ENCODE measurements around the gene IMPG1.

IMPG1 gene

GRCh38 chr6:76057469-76057868, 15.0 kb downstream of the IMPG1 start:
- no peak for DNase-seq (ENCODE audit: low read depth in 1 of 2, low spot score in 1 of 2)
- Histone ChIP-seq H3K27ac (replicated peaks) (no peak overlapping the region), H3K27me3 (ENCODE audit: insufficient read depth, poor library complexity, severe bottlenecking) (no peaks in the 10 kb centered on the region), H3K4me3 (replicated peaks; ENCODE audit: insufficient read depth, low read length) (no peak overlapping the region)
- no peak for TF ChIP-seq GABPA (IDR thresholded peaks at IDR 0.05; ENCODE audit: low read depth)
- TF ChIP-seq, protein P1, sequence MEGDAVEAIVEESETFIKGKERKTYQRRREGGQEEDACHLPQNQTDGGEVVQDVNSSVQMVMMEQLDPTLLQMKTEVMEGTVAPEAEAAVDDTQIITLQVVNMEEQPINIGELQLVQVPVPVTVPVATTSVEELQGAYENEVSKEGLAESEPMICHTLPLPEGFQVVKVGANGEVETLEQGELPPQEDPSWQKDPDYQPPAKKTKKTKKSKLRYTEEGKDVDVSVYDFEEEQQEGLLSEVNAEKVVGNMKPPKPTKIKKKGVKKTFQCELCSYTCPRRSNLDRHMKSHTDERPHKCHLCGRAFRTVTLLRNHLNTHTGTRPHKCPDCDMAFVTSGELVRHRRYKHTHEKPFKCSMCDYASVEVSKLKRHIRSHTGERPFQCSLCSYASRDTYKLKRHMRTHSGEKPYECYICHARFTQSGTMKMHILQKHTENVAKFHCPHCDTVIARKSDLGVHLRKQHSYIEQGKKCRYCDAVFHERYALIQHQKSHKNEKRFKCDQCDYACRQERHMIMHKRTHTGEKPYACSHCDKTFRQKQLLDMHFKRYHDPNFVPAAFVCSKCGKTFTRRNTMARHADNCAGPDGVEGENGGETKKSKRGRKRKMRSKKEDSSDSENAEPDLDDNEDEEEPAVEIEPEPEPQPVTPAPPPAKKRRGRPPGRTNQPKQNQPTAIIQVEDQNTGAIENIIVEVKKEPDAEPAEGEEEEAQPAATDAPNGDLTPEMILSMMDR (IDR thresholded peaks at IDR 0.05; ENCODE audit: insufficient read depth, low read length) = no peak
- TF ChIP-seq POLR2AphosphoS5 (IDR thresholded peaks at IDR 0.05; ENCODE audit: low read depth) = no peak
- TF ChIP-seq, protein P2, sequence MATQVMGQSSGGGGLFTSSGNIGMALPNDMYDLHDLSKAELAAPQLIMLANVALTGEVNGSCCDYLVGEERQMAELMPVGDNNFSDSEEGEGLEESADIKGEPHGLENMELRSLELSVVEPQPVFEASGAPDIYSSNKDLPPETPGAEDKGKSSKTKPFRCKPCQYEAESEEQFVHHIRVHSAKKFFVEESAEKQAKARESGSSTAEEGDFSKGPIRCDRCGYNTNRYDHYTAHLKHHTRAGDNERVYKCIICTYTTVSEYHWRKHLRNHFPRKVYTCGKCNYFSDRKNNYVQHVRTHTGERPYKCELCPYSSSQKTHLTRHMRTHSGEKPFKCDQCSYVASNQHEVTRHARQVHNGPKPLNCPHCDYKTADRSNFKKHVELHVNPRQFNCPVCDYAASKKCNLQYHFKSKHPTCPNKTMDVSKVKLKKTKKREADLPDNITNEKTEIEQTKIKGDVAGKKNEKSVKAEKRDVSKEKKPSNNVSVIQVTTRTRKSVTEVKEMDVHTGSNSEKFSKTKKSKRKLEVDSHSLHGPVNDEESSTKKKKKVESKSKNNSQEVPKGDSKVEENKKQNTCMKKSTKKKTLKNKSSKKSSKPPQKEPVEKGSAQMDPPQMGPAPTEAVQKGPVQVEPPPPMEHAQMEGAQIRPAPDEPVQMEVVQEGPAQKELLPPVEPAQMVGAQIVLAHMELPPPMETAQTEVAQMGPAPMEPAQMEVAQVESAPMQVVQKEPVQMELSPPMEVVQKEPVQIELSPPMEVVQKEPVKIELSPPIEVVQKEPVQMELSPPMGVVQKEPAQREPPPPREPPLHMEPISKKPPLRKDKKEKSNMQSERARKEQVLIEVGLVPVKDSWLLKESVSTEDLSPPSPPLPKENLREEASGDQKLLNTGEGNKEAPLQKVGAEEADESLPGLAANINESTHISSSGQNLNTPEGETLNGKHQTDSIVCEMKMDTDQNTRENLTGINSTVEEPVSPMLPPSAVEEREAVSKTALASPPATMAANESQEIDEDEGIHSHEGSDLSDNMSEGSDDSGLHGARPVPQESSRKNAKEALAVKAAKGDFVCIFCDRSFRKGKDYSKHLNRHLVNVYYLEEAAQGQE (IDR thresholded peaks at IDR 0.05; ENCODE audit: insufficient replicate concordance, low read depth) = no peak

- no peaks in the 10 kb centered on the region for H3K27me3 ChIP-seq (ENCODE audit: insufficient read depth, poor library complexity, severe bottlenecking)
- TF ChIP-seq, protein P1 (IDR thresholded peaks at IDR 0.05; ENCODE audit: insufficient read depth, low read length) = no peak
- TF ChIP-seq SPI1 (IDR thresholded peaks at IDR 0.05; ENCODE audit: borderline replicate concordance, low read depth) (no peak), POLR2AphosphoS5 (IDR thresholded peaks at IDR 0.05; ENCODE audit: low read depth) (no peak), GABPA (IDR thresholded peaks at IDR 0.05; ENCODE audit: low read depth) (no peak)
- TF ChIP-seq, protein P2 (IDR thresholded peaks at IDR 0.05; ENCODE audit: insufficient replicate concordance, low read depth) = no peak
- no peak for DNase-seq (ENCODE audit: low read depth in 1 of 2, low spot score in 1 of 2)
- no peak overlapping the region for H3K27ac ChIP-seq (replicated peaks)
- no peak overlapping the region for H3K4me3 ChIP-seq (replicated peaks; ENCODE audit: insufficient read depth, low read length)
Observed at GRCh38 chr6:76052314-76052713, 20.1 kb downstream of the IMPG1 start.

- no peak for DNase-seq (ENCODE audit: low read depth in 1 of 2, low spot score in 1 of 2)
- TF ChIP-seq SPI1 (IDR thresholded peaks at IDR 0.05; ENCODE audit: borderline replicate concordance, low read depth) = no peak
- no peak for TF ChIP-seq GABPA (IDR thresholded peaks at IDR 0.05; ENCODE audit: low read depth)
- TF ChIP-seq, protein P1 (IDR thresholded peaks at IDR 0.05; ENCODE audit: insufficient read depth, low read length) = no peak
- TF ChIP-seq POLR2AphosphoS5 (IDR thresholded peaks at IDR 0.05; ENCODE audit: low read depth) = no peak
- TF ChIP-seq, protein P2 (IDR thresholded peaks at IDR 0.05; ENCODE audit: insufficient replicate concordance, low read depth) = no peak
- Histone ChIP-seq H3K27me3 (ENCODE audit: insufficient read depth, poor library complexity, severe bottlenecking) (no peaks in the 10 kb centered on the region), H3K4me3 (replicated peaks; ENCODE audit: insufficient read depth, low read length) (no peak overlapping the region), H3K27ac (replicated peaks) (no peak overlapping the region)
Observed at GRCh38 chr6:76043690-76044089, 28.8 kb downstream of the IMPG1 start.

Measured in HL-60 (cell line).